ENCODE measurements around the gene PYGB.
A peak's percentile ranks its signal among the peaks of the same experiment; 100 is the strongest.

The PYGB gene

DNA sequence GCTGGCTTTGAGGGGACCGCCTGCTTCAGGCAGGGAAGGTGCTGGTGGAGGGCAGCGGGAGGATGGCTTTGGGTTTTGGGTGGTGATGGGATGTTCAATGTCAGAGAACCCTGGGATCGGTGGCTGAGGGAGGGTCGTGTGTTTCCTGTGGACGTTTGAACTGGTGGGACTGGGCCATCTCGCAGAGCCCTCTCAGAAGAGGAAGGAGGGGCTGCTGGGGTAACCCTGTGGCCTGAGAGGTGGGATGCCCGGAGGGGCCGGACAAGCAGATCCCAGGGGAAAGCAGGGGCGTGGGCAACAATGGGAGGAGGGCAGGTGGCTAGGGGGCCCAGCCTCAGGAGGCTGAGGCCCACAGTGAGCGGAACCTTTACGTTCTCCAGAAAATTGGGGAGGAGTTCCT, 34.9 kb downstream of the PYGB start:
- DNase-seq (ENCODE audit: low read depth in 2 of 2) = no peak

DNA sequence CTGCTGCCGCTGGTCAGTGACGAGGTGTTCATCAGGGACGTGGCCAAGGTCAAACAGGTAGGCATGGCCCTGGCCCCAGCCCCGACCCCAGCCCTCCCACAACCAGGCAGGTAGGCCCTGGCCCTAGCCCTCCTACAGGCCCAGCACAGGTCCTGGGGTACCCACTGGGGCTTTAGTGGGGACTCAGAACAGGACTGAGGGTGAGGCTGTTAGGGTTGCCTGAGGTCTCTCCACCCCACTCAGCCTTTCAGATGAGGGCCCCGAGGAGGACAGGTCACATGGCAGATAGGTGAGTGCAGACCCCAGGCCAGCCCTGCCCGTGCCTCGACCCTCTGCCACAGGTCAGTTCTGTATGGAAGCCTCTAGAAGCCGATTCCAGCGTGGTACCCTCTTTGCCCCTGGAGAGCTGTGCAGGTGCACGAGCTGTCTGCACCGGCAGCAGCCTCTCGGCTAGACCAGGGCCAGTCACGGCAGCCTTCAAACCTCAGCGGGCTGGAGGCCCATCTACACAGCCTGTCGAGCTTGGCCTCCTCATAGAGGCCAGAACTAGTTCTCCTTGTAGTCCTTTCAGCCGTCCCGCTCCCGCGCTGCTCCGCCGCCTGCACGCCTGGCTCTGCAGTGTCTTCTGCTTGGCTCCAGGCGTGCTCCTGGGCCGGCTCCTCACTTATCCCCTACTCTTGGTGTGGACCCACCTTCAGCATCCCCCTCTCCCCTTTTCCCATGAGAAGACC, 35.5 kb downstream of the PYGB start:
- DNase-seq (ENCODE audit: low read depth in 2 of 2) = no peak

DNA sequence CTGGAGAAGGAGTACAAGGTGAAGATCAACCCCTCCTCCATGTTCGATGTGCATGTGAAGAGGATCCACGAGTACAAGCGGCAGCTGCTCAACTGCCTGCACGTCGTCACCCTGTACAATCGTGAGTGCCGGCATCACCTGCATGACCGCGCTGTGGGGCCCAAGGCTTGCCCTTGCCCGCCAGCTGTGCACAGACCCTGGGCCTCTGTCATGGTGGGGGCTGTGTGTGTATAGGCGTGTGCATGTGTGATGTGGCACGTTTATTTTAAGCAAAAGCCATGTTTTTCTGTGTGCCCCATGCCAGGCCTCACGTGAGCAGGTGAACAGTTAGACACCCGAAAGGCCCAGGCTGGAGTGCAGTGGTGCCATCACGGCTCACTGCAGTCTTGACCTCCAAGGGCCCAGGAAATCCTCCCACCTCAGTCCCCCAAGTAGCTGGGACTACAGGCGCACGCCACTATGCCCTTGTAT, 36.3 kb downstream of the PYGB start:
- no peak for DNase-seq (ENCODE audit: low read depth in 2 of 2)

DNA sequence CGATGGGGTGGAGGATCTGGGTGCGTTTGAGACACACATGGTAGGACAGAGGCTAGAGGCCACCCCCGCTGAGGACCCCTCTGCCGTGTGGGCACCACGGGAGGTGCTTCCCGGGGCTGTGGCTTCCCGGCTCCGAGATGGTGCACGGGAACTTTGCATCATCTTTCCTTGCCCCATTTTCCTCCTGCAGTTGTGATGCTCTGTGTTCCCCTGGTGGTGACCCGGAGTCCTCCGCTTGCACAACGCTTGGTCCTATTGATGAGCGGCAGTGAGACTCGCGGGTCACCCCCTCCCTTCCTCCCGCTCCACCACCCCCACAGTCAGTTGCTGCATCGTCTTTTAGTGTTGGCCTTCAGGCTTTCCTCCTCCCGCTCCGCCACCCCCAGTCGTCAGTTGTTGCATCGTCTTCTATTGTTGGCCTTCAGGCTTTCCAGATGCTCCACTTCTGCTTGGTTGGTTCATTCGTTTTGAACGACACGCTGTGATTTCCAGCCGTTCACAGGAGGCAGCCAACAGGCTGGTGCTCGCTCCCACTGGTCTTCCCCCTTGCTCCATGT, 37.3 kb downstream of the PYGB start:
- DNase-seq (ENCODE audit: low read depth in 2 of 2) = no peak

DNA sequence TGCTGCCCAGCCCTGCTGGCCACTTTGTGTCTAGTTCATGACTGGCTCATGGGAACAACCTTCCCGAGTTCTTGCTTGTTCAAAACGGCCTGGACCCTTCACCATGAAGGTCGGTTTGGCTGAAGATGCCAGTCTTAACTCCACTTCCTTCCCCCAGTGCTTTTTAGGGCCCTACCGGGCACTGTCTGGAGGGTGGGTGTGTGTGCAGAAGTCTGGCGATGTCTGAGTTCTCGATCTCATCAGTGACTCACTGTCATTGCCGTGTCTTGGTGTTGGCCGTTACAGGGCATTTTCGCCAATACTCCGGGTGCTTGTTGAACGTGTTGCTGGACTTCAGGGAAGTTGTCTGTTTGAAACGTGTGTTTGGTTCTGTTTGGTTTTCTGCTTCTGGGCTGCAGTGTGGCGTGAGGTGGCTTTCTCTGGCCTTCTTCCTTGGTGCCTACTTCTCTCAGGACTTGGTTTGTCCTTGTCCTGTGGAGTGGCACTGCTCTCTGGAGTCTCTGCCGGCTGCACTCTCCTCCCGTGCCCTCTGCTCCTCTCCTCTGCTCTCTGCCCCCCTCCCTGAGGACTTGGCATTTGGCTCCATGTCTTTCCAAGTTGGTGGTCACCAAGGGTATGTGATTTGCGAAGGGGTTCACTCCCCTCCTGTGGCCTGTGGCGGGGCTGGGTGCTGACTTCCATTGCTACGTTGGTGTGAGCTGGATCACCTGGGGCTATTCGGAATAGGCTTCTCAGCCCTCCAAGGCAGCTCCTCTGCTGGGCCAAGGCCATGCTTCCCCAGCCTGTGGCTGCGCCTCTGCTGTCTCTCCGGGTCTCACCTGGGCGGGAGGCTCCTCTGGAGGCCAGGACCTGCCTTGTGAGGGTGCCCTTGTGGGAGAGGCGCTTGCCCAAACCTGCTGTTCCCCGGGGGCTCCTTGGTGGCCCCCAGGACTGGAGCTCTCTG, 38.2 kb downstream of the PYGB start:
- no peak for DNase-seq (ENCODE audit: low read depth in 2 of 2)

DNA sequence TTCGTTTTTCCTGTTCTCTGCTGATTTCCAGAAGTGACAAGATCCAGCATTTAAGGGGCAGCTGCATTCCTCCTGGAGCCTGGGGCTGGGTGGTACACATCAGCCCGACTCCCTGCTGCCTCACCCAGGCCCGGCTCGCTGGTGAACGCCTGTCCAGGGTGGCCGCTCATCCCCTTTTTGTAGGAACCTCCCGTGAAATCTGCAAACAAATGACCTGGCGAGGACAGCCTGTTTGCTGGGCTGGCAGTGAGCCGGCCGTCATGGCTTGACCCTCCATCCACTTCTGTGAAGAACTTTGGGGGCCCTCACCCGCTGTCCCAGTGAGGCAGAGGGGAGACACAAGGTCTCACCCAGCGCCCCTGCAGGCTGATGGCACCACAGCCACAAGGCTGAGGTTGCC, 39.0 kb downstream of the PYGB start:
- no peak for DNase-seq (ENCODE audit: low read depth in 2 of 2)

DNA sequence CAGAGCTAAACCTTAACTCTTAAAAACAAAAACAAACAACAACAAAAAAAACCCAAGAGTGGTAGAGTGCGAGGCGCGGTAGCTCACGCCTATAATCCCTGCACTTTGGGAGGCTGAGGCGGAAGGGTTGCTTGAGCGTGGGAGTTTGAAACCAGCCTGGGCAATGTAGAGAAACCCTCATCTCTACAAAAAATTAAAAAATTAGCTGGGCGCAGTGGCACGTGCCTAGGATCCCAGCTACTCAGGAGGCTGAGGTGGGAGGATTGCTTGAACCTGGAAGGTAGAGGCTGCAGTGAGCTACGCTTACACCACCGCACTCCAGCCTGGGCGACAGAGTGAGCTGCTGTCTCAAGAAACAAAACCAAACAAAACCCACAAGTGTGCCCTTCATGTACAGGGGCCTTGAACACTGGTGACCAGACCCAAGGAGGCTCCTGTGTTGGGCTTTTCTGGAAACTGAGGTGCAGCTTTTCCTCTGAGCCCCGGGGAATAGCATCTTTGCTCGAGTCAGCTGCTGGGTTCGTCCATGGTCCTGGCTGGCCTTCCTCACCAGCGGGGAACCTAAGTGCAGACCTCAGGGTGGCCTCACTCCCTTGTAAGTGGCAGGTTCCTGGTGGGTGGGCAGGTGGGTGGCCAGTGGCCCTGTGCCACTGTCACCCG, 39.9 kb downstream of the PYGB start:
- DNase-seq (ENCODE audit: low read depth in 2 of 2) = no peak

DNA sequence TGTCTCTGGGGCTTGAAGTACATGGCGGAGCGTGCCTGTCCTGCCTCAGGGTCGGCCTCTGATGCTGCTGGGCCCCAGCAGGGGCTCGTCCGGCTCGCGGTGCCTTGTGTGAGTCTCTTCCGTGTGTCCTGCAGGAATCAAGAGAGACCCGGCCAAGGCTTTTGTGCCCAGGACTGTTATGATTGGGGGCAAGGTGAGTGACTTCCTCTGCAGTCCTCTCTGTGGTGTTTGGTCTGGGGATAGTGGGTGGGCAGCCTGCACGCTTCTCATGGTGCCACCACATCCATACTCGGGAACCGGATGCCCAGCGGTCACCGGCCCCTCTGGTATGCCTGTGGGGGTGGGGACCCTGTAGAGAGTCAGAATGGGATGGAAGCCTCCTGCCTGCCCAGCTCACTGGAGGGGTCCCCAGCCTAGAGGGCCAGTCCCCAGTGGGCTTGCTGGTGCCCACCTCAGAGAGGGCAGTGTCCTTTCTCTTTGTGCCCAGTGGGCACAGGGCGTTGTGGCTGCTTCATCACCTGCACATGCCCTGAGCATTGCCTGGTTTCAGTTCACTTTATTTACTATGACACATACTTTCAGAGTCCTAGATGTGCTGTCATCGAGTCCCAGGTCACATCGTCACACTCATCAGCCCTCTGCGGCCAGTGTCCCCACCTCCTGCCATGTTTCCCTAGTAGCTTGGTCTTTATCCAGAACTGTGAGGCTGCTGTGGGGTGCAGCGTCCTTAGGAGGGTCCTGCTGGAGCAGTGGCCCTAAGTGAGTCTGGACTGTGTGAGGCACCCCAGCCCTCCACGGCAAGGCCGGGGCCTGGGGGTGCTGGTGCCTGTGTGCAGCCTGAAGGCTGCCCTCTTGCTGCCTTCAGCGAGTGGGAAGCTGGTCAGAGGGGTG, 40.7 kb downstream of the PYGB start:
- DNase-seq (ENCODE audit: low read depth in 2 of 2) = no peak

DNA sequence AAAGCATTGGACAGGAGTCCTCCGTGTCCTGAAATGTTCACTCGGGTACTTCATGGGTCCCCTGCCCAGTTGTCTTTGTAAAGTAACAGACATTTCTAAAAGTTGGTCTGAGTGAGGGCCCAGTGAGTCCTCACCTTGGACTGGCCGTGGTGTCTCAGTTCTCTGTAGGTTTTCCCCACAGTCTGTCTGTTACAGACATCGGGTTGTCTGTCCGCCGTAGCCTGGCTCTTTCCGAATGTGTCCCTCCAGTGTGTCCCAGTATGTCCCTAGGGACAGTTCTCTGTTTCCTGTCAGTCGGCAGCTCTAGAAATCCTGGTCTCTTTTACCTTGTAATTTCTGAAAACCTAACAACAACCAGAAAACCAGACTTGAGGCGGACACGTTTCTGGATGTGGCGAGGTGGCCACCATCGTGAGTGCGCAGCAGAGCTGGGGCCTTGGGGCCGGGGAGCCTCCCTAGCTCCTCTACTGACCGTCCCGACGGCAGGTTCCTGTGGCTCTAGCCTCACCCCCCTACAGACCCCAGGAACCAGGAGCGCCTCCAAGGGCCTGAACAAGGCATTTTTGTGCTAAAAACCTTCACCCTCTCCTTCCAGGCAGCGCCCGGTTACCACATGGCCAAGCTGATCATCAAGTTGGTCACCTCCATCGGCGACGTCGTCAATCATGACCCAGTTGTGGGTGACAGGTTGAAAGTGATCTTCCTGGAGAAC, 42.2 kb downstream of the PYGB start:
- no peak for DNase-seq (ENCODE audit: low read depth in 2 of 2)

DNA sequence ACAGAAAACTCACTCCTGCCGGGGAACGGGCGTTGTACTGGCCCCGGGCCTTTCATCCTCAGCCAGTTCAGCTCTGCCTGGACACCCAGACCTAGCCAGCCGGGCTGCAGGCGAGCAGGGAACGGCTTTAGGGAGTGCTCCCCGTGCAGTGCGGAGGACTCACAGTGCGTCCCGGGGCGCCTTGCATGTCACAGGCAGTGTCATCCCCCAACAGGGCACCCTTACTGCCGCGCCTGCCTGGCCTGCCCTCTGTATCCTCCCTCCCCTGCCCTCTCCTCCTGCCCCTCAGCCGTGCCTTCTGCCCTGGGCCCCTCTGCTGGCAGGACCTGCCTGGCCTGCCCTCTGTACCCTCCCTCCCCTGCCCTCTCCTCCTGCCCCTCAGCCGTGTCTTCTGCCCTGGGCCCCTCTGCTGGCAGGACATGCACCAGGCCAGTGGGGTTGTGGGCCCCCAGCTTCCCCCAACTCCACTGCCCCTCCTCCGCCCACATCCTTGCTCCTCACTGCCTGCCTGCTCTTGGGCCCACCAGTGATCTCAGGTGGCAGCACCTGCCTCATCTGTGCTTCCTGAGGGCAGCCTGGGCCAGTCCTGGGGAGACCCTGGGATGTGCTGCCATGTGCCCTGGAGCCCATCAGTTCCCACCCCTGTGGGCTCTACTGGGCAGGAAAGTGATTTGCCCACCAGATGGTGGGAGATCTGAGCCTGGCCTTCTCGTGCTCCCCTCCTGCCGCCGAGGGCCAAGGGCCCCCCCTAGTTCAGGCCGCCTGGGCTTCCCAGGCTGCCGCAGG, 43.0 kb downstream of the PYGB start:
- DNase-seq (ENCODE audit: low read depth in 2 of 2) = no peak

DNA sequence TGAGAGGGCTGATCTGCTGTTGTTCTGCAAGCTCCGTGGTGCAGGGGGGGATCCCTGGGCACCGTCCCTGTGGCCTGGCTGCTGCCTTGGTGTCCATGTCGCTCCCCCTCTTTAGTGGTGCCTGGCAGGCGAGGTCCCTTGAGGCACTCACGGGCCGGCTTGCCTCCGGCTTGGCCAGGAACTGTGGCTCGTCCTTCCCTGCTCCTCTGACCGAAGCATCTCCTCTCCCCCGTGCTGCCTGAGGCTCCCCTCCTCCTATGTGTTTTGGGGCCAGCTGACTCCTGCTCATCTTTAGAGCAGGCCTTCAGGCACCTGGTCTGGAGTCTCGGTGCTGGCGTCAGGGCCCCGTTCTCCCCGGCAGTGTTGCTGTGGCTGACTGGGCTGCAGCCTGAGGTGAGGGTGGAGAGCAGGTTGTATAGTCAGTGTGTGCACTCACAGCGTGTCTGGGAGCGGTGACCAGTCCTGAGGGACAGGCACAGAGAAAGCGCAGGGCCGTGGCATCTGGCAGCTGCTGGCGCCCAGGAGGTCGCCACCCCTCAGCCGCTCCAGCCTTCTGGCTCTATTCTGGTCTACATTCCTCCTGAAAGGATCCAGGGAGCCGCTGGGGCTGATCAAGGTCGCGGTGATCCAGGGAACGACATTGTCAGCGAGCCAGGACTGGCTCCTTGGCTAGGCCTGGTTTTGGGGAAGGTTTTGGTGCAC, 43.7 kb downstream of the PYGB start:
- no peak for DNase-seq (ENCODE audit: low read depth in 2 of 2)

DNA sequence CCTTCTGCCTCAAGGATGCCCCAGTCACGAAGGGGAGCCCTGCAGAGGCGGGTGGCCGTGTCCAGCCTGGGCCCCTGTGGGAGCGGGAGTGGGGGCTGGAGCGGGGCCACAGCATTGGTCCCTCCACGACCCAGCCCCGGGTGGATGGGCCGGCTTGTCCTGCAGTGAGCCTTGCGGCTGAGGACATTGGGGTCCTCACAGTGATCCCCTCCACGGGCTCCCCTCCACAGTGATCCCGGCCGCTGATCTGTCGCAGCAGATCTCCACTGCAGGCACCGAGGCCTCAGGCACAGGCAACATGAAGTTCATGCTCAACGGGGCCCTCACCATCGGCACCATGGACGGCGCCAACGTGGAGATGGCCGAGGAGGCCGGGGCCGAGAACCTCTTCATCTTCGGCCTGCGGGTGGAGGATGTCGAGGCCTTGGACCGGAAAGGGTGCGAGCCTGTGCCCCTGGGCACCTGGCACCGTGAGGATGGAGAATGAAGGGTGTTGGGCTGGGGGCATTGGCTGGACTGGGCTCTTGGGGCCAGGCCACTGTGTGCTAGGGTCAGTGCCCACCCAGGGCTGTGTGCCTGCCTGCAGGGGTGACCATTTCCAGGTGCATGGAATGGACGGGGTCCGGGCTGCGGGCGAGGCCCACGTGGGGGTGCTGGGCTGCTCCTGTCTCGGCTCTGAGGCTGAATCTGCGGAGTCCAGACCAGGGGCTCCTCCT, 44.4 kb downstream of the PYGB start:
- no peak for DNase-seq (ENCODE audit: low read depth in 2 of 2)

DNA sequence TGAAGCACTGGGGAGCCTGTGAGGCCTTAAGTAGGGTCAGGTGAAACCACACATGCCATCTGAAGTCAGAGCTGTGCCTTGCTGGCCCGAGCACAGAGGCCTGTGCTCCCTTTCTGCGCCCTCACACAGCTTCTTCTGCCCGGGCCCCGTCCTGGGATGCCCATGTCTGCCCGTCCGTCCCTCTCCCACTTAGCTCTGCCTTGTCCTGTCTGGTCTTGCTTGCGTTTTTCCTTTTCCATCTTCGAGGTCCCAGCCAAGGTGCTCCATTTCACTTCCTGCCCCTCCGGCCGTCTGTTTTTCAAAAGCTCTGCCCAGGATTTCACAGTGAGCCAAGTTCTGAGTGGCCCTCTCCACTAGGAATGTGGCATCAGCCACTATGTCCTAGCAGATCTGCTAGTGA, 45.6 kb downstream of the PYGB start:
- DNase-seq (ENCODE audit: low read depth in 2 of 2) = no peak

DNA sequence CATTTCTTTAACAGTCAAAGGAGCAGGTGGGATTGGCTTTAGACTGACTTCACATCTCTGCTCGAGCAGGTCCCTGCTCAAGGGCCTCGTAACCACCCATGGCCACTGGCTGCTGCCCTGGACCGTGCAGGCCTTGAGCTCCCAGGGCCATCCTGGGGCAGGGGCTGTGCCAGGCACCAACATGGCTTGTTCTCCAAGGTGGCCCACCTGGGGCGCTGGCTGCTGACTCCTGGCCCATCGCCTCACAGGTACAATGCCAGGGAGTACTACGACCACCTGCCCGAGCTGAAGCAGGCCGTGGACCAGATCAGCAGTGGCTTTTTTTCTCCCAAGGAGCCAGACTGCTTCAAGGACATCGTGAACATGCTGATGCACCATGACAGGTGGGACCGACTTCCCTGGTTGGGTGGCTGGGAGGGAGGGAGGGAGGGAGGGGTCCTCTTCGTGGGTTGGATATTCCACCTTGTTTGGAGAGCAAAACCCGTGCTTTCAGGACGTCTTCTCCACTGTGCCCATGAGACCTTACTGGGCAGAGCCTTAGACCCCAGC, 46.1 kb downstream of the PYGB start:
- no peak for DNase-seq (ENCODE audit: low read depth in 2 of 2)

DNA sequence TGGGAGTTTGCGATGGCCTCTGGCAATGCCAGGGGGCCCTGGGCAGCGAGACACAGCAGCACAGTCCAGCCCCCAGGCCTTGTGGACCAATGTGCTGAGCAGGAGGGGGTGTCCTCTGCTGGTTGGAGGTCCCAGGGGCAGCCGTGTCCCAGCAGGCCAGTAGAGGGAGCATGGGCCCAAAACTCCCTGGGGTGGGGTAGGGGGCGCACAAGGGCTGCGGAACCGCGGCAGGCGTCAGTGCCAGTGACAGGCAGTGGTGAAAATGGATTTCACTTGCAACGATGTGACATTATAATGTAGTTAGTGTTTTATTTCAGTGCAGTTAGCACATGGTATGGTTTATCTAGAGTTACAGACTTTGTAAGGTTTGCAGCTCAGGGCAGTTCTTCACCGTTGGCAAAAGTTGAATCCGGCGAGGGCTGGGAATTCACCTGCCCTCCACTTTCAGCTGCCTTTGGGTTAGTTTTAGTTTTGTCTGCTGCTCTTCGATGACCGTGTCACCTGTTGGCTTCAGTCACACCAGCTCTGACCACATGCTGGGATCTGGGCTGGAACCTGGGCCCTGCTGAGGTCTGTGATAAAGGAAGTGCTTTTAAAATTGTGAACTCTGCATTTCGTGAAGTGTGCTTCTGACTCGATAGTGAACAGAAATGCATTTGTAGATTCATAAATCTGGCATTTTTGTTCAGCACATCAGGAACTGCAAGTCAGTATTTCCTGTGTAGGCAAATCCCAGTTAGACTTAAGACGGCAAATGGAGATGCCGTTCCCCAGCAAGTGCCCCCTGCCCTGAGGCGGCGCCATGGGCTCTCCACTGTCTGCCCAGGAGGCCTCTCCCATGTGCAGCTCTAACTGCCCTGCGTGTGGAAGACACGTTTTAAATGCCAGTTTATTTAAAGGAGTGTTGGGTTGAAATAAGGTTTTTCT, 46.8 kb downstream of the PYGB start:
- peak; percentile 18 to 22 for DNase-seq (ENCODE audit: low read depth in 2 of 2)

DNA sequence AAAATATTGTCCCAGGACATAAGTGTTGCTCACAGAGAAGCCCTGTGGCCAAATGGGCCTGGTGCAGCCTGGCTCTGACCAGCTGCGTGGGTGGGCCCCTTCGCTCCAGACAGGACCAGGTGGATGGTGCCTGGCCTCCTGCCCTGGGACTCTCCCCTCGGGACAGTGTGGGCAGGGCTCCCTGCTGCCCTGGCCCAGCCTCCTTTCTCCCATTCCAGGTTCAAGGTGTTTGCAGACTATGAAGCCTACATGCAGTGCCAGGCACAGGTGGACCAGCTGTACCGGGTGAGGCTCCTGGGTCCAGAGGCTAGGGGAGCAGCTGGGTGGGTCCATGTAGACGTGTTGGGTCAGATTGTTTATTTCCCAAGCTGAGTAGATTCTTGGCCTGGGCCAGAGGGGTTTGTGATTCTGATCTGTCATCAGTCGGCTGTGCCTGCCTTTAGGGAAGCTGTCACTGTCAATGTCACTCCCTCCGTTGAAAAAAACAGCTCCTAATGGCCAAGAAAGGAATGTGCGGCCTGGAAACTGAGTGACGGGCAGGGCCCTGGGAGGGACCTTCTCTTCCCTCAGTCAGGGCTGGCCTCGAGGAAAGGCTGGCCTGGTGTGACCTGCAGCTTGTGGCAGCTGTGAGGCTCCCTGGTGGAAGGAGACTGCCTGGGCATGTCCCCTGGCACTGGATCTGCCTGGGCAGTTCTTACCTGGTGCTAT, 47.7 kb downstream of the PYGB start:
- DNase-seq (ENCODE audit: low read depth in 2 of 2) = no peak
